Ovary (tissue), 3 donors: ENCODE data around the gene CRYBG1.

ENCODE experiments used
- CTCF ChIP-seq, 3 donors: fragments of 450-650 bp in 2 of 3; fragments of 200-600 bp in 1 of 3; IDR thresholded peaks; one replicate each; pipeline versions ENCODE4 v1.5.1 to v1.8.0; 2016 to 2022; ENCODE audit warnings: antibody characterized with exemption in 3 of 3, mild to moderate bottlenecking in 1 of 3
- POLR2A ChIP-seq: fragments of 450-650 bp; IDR thresholded peaks from one replicate; pipeline ENCODE4 v1.6.1; 2017; ENCODE audit warnings: antibody characterized with exemption, mild to moderate bottlenecking, moderate library complexity
- donor health status: DM: no; HTN: no; CAD: no.

DNA sequence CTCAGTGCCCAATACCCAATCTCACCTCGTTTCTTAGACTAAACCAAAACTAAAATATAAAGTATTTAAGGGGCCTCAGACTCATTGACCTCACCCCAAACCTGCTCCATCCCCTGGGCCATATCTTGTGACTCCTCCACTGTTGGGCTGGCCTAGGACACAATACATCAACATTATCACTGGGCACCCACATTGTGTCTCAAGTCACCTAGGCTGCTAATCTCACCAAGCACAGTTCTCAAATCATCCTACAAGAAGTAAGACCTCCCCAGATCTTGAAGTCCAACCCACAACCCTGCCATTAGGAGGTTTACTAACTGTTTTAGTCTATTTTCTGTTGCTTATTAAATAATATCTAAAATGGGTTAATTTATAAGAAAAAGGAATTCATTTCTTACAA, 96.2 kb downstream of the CRYBG1 start:
- TF ChIP-seq CTCF (IDR thresholded peaks at IDR 0.05) (no peak), POLR2A (no peak)
